Dedifferentiated amniotic fluid mesenchymal stem cell (primary cell): Measurements from ENCODE around the gene DCDC2C.
"Not testable (repeated sequence)": the region's sequence is repeated elsewhere in the genome, so short reads cannot be mapped to it uniquely, and the experiment has no call there.

Experiments
- DNase-seq: peaks from one replicate; pipeline ENCODE4 v3.0.0-alpha.2; 2016; ENCODE audit errors: extremely low spot score

DCDC2C gene

GRCh38 chr2:3703236-3703756 is at the start of gene DCDC2C:
TSS of gene DCDC2C (plus strand) at chr2:3703575. CDS start at chr2:3703752, 177 bp downstream.
- no peak for DNase-seq

- DNase-seq, result no peak
These were observed 49.4 kb upstream of the DCDC2C start for GRCh38 chr2:3654011-3654410.

- DNase-seq, result no peak
These were observed 48.7 kb upstream of the DCDC2C start for GRCh38 chr2:3654531-3655225.

- no peak for DNase-seq
These were observed 47.3 kb upstream of the DCDC2C start for GRCh38 chr2:3655871-3656761.

- DNase-seq, result no peak
These were observed 46.3 kb upstream of the DCDC2C start for GRCh38 chr2:3656762-3657721.

GRCh38 chr2:3657881-3658280 is 45.5 kb upstream of the DCDC2C start, which contains the start of gene ALLC:
TSS of gene ALLC (plus strand) at chr2:3658200. CDS start at chr2:3671158, 12,958 bp downstream.
- DNase-seq, result no peak

- DNase-seq, result no peak
These were observed 43.6 kb upstream of the DCDC2C start for GRCh38 chr2:3659447-3660432.

GRCh38 chr2:3660640-3661039 is 42.7 kb upstream of the DCDC2C start:
- DNase-seq, result not testable (repeated sequence)

- DNase-seq, result no peak
These were observed 42.2 kb upstream of the DCDC2C start for GRCh38 chr2:3661149-3661660.

GRCh38 chr2:3662239-3662638 is 41.1 kb upstream of the DCDC2C start:
- DNase-seq, result no peak

- no peak for DNase-seq
These were observed 39.3 kb upstream of the DCDC2C start for GRCh38 chr2:3664118-3664517.

- DNase-seq, result no peak
These were observed 38.5 kb upstream of the DCDC2C start for GRCh38 chr2:3664925-3665324.

- no peak for DNase-seq
These were observed 37.3 kb upstream of the DCDC2C start for GRCh38 chr2:3665886-3666612.

- DNase-seq, result no peak
These were observed 36.8 kb upstream of the DCDC2C start for GRCh38 chr2:3666613-3666975.

- DNase-seq, result no peak
These were observed 36.2 kb upstream of the DCDC2C start for GRCh38 chr2:3667151-3667631.

GRCh38 chr2:3669656-3670055 is 33.7 kb upstream of the DCDC2C start:
- no peak for DNase-seq

- DNase-seq, result no peak
These were observed 33.0 kb upstream of the DCDC2C start for GRCh38 chr2:3670376-3670775.

GRCh38 chr2:3670941-3671340 is 32.4 kb upstream of the DCDC2C start:
- no peak for DNase-seq
